ENCODE measurements around the gene LRRC31. TPM values are rescaled to one million over a fixed set of nuclear protein-coding genes. Genes with fewer than 3 reads are reported as not detected.

LRRC31 gene
- total RNA-seq, 1 experiment from 2014 or later, result not detected

GRCh38 chr3:169847896-169848295 is 21.8 kb downstream of the LRRC31 start:
- no TSS peak for BruUV-seq (replicated peaks)
- Histone ChIP-seq H3K4me3 (ENCODE audit: low read depth, low read length, poor library complexity, severe bottlenecking) (no peak overlapping the region), H3K36me3 (ENCODE audit: insufficient read depth, low read length, poor library complexity, severe bottlenecking) (no peaks in the 10 kb centered on the region), H3K4me1 (ENCODE audit: insufficient read depth, low read length, poor library complexity, severe bottlenecking) (no peaks in the 10 kb centered on the region), H3K27me3 (replicated peaks; ENCODE audit: insufficient read depth, low read depth, low read length, poor library complexity) (no peaks in the 10 kb centered on the region), H3K27ac (ENCODE audit: low read depth, low read length, poor library complexity, severe bottlenecking) (no peak overlapping the region), H3K9me3 (ENCODE audit: low read depth, low read length, poor library complexity, severe bottlenecking) (no peaks in the 10 kb centered on the region)
- intact Hi-C loops (cut with micrococcal nuclease; ENCODE audit: unreplicated experiment), result no loop called here
- no peak for DNase-seq (ENCODE audit: low spot score)
- CTCF ChIA-PET, result interaction anchor here (0.5 kb wide), 1 partner anchor 552 kb away, joined by 3 read pairs; no protein-coding TSS in a partner anchor
- POLR2A ChIA-PET (ENCODE audit: low non-redundant PET), result no interaction called here
- TF ChIP-seq CTCF (conservative IDR thresholded peaks at IDR 0.05; ENCODE audit: low read depth, low read length), result no peak
- TF ChIP-seq EZH2 (IDR thresholded peaks at IDR 0.05; ENCODE audit: borderline replicate concordance, low read depth, low read length, poor library complexity, severe bottlenecking), result no peak

DNA sequence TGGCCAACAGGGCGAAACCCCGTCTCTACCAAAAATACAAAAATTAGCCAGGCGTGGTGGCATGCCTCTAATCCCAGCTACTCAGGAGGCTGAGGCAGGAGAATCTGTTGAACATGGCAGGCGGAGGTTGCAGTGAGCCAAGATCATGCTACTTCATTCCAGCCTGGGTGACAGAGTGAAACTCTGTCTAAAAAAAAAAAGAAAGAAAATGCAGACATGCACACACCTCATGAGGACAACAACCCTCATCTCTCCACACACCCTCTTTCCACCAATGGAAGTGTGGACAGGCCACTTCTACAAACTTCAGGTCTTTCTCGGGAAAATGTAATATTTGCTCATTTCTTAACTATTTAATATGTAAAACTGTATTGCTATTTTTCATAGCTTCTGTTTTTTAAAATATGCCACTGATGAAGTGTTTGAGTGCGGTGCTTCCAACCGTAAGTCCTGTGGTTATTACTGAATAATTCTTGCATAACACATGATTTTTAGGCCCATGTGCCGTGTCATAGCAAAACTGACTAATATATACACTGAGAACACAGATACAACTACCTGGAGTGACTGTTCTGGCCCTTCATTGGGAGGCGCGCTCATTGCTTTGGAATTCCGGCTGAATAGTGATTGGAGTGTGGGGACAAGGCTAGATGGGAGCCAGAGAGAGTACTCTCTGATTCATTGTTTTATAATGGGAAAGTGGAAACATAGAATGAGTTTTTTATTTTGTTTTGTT is 23.1 kb downstream of the LRRC31 start:
- BruUV-seq (replicated peaks), result no TSS peak
- H3K4me3 ChIP-seq (ENCODE audit: low read depth, low read length, poor library complexity, severe bottlenecking), result no peak overlapping the region
- intact Hi-C loops (cut with micrococcal nuclease; ENCODE audit: unreplicated experiment), result no loop called here
- H3K36me3 ChIP-seq (ENCODE audit: insufficient read depth, low read length, poor library complexity, severe bottlenecking), result no peaks in the 10 kb centered on the region
- TF ChIP-seq CTCF (conservative IDR thresholded peaks at IDR 0.05; ENCODE audit: low read depth, low read length), result no peak
- TF ChIP-seq EZH2 (IDR thresholded peaks at IDR 0.05; ENCODE audit: borderline replicate concordance, low read depth, low read length, poor library complexity, severe bottlenecking), result no peak
- ChIA-PET POLR2A (ENCODE audit: low non-redundant PET) (no interaction called here), CTCF (no interaction called here)
- no peaks in the 10 kb centered on the region for H3K9me3 ChIP-seq (ENCODE audit: low read depth, low read length, poor library complexity, severe bottlenecking)
- H3K27ac ChIP-seq (ENCODE audit: low read depth, low read length, poor library complexity, severe bottlenecking), result no peak overlapping the region
- DNase-seq (ENCODE audit: low spot score), result no peak
- H3K27me3 ChIP-seq (replicated peaks; ENCODE audit: insufficient read depth, low read depth, low read length, poor library complexity), result no peaks in the 10 kb centered on the region
- no peaks in the 10 kb centered on the region for H3K4me1 ChIP-seq (ENCODE audit: insufficient read depth, low read length, poor library complexity, severe bottlenecking)

DNA sequence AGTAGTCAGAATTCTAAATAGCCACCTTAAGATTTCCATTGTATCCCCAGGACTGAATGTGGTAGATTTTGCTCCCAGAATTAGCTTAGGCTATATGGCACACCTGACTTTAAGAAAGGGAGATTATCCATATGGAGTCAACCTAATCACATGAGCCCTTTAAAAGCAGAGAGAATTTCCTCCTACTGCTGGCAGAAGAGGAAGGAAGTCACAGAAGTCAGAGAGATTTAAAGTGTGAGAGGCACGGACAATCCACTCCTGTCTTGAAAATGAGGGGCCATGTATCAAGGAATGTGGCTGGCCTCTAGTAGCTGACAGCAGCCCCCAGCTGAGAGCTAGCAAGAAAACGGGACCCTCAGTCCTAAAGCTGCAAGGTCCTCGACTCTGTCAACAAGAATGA is 26.8 kb downstream of the LRRC31 start:
- Histone ChIP-seq H3K27ac (ENCODE audit: low read depth, low read length, poor library complexity, severe bottlenecking) (no peak overlapping the region), H3K27me3 (replicated peaks; ENCODE audit: insufficient read depth, low read depth, low read length, poor library complexity) (no peaks in the 10 kb centered on the region), H3K4me1 (ENCODE audit: insufficient read depth, low read length, poor library complexity, severe bottlenecking) (no peaks in the 10 kb centered on the region), H3K4me3 (ENCODE audit: low read depth, low read length, poor library complexity, severe bottlenecking) (no peak overlapping the region), H3K36me3 (ENCODE audit: insufficient read depth, low read length, poor library complexity, severe bottlenecking) (no peaks in the 10 kb centered on the region), H3K9me3 (ENCODE audit: low read depth, low read length, poor library complexity, severe bottlenecking) (no peaks in the 10 kb centered on the region)
- no TSS peak for BruUV-seq (replicated peaks)
- POLR2A ChIA-PET (ENCODE audit: low non-redundant PET), result no interaction called here
- intact Hi-C loops (cut with micrococcal nuclease; ENCODE audit: unreplicated experiment), result no loop called here
- CTCF ChIA-PET, result interaction anchor here (0.6 kb wide), 1 partner anchor 99 kb away, joined by 3 read pairs; no protein-coding TSS in a partner anchor
- DNase-seq (ENCODE audit: low spot score), result no peak
- TF ChIP-seq CTCF (conservative IDR thresholded peaks at IDR 0.05; ENCODE audit: low read depth, low read length) (no peak), EZH2 (IDR thresholded peaks at IDR 0.05; ENCODE audit: borderline replicate concordance, low read depth, low read length, poor library complexity, severe bottlenecking) (no peak)

Data from A673 (cell line).